Measurements from ENCODE around the gene EIF2S1. TPM values are rescaled to one million over a fixed set of nuclear protein-coding genes. Genes with fewer than 3 reads are reported as not detected.

Gene EIF2S1
- total and polyA plus RNA-seq, 2 of the 13 experiments (the other 11 are each of a cell fraction or from before 2014, with no cell fraction given): 49.1 to 246 TPM

DNA sequence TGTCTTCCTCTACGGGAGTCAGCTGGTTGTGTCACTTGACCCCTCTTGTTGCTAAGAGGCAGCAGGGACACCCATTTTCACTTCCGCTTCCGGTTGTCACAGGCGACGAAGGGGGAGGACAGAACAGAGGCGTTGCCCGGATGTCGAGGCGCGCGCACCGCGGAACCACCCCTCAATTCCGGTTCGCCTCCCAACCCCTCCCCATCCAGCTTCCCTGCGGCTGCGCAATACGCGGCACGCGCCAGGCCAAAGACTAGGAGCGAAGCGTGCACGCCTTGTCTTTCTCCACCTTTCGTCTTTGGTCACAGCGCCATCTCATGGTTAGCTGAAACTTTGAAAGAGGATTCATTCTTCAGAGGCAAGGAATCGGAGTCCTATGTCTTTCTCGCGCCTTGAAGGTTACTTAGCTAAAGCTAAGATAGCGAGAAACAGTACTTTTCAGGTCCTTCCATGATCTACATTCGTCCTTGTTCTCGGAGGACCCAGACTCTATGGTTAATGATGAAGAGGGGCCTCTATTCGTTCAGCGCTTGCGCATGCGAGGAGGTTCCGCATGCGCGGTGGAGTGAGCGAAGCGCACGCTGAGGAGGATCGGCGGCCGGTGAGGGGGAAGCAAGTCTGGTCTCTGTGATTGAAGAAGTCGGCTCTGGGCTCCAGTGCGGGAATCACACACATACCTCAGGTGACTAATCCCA lies at the start of gene EIF2S1, which contains the start of gene ATP6V1D (continued):
- TF ChIP-seq SRSF1 (optimal IDR thresholded peaks at IDR 0.05; ENCODE audit: low read depth, low read length): no peak
- TF ChIP-seq, protein P1, sequence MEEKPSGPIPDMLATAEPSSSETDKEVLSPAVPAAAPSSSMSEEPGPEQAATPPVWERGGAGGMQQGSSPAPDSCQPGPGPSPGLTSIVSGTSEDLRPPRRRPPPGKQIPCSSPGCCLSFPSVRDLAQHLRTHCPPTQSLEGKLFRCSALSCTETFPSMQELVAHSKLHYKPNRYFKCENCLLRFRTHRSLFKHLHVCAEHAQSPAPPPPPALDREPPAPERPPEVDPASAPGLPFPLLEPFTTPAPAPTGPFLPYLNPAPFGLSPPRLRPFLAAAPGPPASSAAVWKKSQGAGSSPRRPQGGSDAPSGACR (CRISPR knock-in tag; IDR thresholded peaks at IDR 0.05): peak; percentile 79; the same call in 1 of the 2 replicates
- TF ChIP-seq, protein P2, sequence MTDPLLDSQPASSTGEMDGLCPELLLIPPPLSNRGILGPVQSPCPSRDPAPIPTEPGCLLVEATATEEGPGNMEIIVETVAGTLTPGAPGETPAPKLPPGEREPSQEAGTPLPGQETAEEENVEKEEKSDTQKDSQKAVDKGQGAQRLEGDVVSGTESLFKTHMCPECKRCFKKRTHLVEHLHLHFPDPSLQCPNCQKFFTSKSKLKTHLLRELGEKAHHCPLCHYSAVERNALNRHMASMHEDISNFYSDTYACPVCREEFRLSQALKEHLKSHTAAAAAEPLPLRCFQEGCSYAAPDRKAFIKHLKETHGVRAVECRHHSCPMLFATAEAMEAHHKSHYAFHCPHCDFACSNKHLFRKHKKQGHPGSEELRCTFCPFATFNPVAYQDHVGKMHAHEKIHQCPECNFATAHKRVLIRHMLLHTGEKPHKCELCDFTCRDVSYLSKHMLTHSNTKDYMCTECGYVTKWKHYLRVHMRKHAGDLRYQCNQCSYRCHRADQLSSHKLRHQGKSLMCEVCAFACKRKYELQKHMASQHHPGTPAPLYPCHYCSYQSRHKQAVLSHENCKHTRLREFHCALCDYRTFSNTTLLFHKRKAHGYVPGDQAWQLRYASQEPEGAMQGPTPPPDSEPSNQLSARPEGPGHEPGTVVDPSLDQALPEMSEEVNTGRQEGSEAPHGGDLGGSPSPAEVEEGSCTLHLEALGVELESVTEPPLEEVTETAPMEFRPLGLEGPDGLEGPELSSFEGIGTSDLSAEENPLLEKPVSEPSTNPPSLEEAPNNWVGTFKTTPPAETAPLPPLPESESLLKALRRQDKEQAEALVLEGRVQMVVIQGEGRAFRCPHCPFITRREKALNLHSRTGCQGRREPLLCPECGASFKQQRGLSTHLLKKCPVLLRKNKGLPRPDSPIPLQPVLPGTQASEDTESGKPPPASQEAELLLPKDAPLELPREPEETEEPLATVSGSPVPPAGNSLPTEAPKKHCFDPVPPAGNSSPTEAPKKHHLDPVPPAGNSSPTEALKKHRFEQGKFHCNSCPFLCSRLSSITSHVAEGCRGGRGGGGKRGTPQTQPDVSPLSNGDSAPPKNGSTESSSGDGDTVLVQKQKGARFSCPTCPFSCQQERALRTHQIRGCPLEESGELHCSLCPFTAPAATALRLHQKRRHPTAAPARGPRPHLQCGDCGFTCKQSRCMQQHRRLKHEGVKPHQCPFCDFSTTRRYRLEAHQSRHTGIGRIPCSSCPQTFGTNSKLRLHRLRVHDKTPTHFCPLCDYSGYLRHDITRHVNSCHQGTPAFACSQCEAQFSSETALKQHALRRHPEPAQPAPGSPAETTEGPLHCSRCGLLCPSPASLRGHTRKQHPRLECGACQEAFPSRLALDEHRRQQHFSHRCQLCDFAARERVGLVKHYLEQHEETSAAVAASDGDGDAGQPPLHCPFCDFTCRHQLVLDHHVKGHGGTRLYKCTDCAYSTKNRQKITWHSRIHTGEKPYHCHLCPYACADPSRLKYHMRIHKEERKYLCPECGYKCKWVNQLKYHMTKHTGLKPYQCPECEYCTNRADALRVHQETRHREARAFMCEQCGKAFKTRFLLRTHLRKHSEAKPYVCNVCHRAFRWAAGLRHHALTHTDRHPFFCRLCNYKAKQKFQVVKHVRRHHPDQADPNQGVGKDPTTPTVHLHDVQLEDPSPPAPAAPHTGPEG (CRISPR knock-in tag; IDR thresholded peaks at IDR 0.05): no peak
- TF ChIP-seq ZNF549 (CRISPR knock-in tag; IDR thresholded peaks at IDR 0.05): no peak
- peak; percentile 67 for TF ChIP-seq HNRNPLL (IDR thresholded peaks at IDR 0.05; ENCODE audit: low read depth, low read length, poor library complexity, severe bottlenecking)
- TF ChIP-seq TMF1 (CRISPR knock-in tag; IDR thresholded peaks at IDR 0.05; ENCODE audit: low read depth): no peak
- no peak for TF ChIP-seq ZNF224 (CRISPR knock-in tag; IDR thresholded peaks at IDR 0.05)
- TF ChIP-seq, protein P3, sequence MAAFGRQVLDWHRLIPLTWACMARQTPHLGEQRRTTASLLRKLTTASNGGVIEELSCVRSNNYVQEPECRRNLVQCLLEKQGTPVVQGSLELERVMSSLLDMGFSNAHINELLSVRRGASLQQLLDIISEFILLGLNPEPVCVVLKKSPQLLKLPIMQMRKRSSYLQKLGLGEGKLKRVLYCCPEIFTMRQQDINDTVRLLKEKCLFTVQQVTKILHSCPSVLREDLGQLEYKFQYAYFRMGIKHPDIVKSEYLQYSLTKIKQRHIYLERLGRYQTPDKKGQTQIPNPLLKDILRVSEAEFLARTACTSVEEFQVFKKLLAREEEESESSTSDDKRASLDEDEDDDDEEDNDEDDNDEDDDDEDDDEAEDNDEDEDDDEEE (CRISPR knock-in tag; IDR thresholded peaks at IDR 0.05): no peak
- TF ChIP-seq MYC (CRISPR knock-in tag; IDR thresholded peaks at IDR 0.05; ENCODE audit: borderline replicate concordance): peak; percentile 96
- TF ChIP-seq FOXA3 (CRISPR knock-in tag; IDR thresholded peaks at IDR 0.05): peak; percentile 67; the same call in 1 of the 2 replicates
- TF ChIP-seq, protein P4, sequence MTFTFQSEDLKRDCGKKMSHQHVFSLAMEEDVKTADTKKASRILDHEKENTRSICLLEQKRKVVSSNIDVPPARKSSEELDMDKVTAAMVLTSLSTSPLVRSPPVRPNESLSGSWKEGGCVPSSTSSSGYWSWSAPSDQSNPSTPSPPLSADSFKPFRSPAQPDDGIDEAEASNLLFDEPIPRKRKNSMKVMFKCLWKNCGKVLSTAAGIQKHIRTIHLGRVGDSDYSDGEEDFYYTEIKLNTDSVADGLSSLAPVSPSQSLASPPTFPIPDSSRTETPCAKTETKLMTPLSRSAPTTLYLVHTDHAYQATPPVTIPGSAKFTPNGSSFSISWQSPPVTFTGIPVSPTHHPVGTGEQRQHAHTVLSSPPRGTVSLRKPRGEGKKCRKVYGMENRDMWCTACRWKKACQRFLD (CRISPR knock-in tag; IDR thresholded peaks at IDR 0.05; ENCODE audit: borderline replicate concordance): no peak
- no peak for TF ChIP-seq MTA3 (CRISPR knock-in tag; IDR thresholded peaks at IDR 0.05)
- TF ChIP-seq, protein P5, sequence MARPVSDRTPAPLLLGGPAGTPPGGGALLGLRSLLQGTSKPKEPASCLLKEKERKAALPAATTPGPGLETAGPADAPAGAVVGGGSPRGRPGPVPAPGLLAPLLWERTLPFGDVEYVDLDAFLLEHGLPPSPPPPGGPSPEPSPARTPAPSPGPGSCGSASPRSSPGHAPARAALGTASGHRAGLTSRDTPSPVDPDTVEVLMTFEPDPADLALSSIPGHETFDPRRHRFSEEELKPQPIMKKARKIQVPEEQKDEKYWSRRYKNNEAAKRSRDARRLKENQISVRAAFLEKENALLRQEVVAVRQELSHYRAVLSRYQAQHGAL (CRISPR knock-in tag; IDR thresholded peaks at IDR 0.05; ENCODE audit: not compliant biosample characterization): no peak
- peak; percentile 53 for TF ChIP-seq ZBTB38 (CRISPR knock-in tag; IDR thresholded peaks at IDR 0.05)
- no peak for TF ChIP-seq SOX13 (IDR thresholded peaks at IDR 0.05)
- no peak; a peak in 1 of 4 replicates for TF ChIP-seq SOX13 (CRISPR knock-in tag; conservative IDR thresholded peaks at IDR 0.05 in 1 of 2, IDR thresholded peaks at IDR 0.05 in 1 of 2)
- TF ChIP-seq ZNF235 (CRISPR knock-in tag; IDR thresholded peaks at IDR 0.05; ENCODE audit: borderline replicate concordance): no peak
- TF ChIP-seq ZNF33A (CRISPR knock-in tag; IDR thresholded peaks at IDR 0.05; ENCODE audit: borderline replicate concordance): no peak
- no peak for TF ChIP-seq SMARCC2 (IDR thresholded peaks at IDR 0.05)
- TF ChIP-seq ZNF496 (CRISPR knock-in tag; IDR thresholded peaks at IDR 0.05; ENCODE audit: insufficient replicate concordance): no peak
